ENCODE measurements around the gene POM121L2. TPM values are rescaled to one million over a fixed set of nuclear protein-coding genes. Genes with fewer than 3 reads are reported as not detected.

The POM121L2 gene
- total RNA-seq, 1 donor from 2014 or later, result not detected

DNA sequence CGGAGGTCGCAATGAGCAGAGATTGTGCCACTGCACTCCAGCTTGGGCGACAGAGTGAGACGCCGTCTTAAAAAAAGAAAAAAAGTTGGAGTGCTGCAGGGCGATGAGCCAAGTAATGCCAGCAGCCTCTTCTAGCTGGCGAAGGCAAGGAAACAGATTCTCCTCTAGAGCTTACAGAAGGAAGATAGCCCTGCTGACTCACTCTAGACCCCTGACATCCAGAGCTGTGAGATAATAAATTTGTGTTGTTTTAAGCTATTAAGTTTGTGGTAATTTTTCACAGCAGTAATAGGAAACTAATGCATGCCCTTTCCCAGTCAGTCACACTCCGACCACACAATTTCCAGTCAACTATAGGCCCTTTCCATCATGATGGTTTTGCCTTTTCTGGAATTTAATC, 48.2 kb downstream of the POM121L2 start:
- no peak overlapping the region for H3K27ac Mint-ChIP-seq
- H3K9me3 Mint-ChIP-seq, result peaks cover 3% of the 10 kb centered on the region

GRCh38 chr6:27260836-27261375, 51.2 kb downstream of the POM121L2 start:
- intact Hi-C loops (cut with micrococcal nuclease), result no loop called here
- DNase-seq, result no peak
- Mint-ChIP-seq H3K4me1 (no peaks in the 10 kb centered on the region), H3K27ac (no peak overlapping the region), H3K4me3 (no peak overlapping the region), H3K27me3 (peaks cover 35% of the 10 kb centered on the region), H3K9me3 (no peaks in the 10 kb centered on the region), H3K36me3 (ENCODE audit: low read depth) (no peaks in the 10 kb centered on the region)

More for the DNA sequence above, 48.2 kb downstream of the POM121L2 start:
- DNase-seq, result no peak
- peaks cover 41% of the 10 kb centered on the region for H3K27me3 Mint-ChIP-seq
- H3K36me3 Mint-ChIP-seq (ENCODE audit: low read depth), result no peaks in the 10 kb centered on the region
- H3K4me3 Mint-ChIP-seq, result no peak overlapping the region
- peaks cover 2% of the 10 kb centered on the region for H3K4me1 Mint-ChIP-seq
- intact Hi-C loops (cut with micrococcal nuclease), result no loop called here

DNA sequence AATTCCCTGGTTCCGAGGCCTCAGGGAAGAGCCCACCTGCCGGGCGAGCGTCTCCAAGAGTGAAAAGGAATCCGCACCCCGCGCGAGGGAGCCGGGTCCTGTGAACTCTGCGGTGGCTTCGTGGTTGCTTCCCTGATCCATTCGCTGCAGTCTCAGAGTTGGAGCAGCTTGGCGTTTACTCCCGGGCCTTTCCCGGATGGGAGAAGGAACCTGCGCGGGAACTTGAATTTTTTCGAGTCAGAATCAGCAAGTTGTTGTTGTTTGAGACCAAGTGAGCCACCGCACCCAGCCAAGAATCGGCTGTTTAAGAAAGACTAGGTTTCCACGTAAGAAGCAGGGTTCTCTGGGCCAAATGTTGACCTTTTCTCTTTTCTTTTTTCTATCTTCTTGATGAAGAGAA, 51.7 kb downstream of the POM121L2 start:
- DNase-seq, result no peak
- no peak overlapping the region for H3K4me3 Mint-ChIP-seq
- H3K27ac Mint-ChIP-seq, result no peak overlapping the region
- H3K4me1 Mint-ChIP-seq, result no peaks in the 10 kb centered on the region
- no peaks in the 10 kb centered on the region for H3K36me3 Mint-ChIP-seq (ENCODE audit: low read depth)
- H3K9me3 Mint-ChIP-seq, result no peaks in the 10 kb centered on the region
- intact Hi-C loops (cut with micrococcal nuclease), result no loop called here
- peaks cover 40% of the 10 kb centered on the region for H3K27me3 Mint-ChIP-seq

Other genes with a start within 250 kb of the POM121L2 start
- 0.31 TPM in 1 of 2 replicates, not detected in the other for gene PRSS16, start 64.6 kb downstream of the POM121L2 start, total RNA-seq
- 0.70 and 0.92 TPM in 2 replicates for gene ZNF391, start 76.5 kb upstream of the POM121L2 start, total RNA-seq
- 7.9 and 8.2 TPM in 2 replicates for gene ZNF184, start 160.8 kb upstream of the POM121L2 start, total RNA-seq

Measured in activated CD4-positive, alpha-beta T cell treated with anti-CD3 and anti-CD28 coated beads, Interleukin-2, amount 10 ng/mL, durations not matched to agents 24 days and 14 days (primary cell).